Ovary (tissue), 9 donors: ENCODE results near the gene SRSF12. TPM values are rescaled to one million over a fixed set of nuclear protein-coding genes. Genes with fewer than 3 reads are reported as not detected.

ENCODE experiments used
- DNase-seq, 5 donors: peaks; one replicate each; pipeline ENCODE4 v3.0.0-alpha.2; 2019 to 2020
- H3K27ac ChIP-seq, 2 donors: fragments of 200-600 bp; one replicate each; pipeline versions ENCODE4 v1.5.1 to v1.8.0; 2019 to 2022
- H3K27me3 ChIP-seq: fragments of 200-600 bp; one replicate; pipeline ENCODE4 v1.8.0; 2022
- H3K36me3 ChIP-seq: fragments of 200-600 bp; sonication (generic); one replicate; pipeline ENCODE4 v1.5.1; 2019
- H3K4me1 ChIP-seq: one replicate; pipeline ENCODE4 v1.8.1; 2013; ENCODE audit warnings: mild to moderate bottlenecking, moderate library complexity; ENCODE audit not compliant: insufficient read depth
- H3K4me3 ChIP-seq: fragments of 200-600 bp; sonication (generic); one replicate; pipeline ENCODE4 v1.5.1; 2017
- H3K9me3 ChIP-seq, 2 donors: fragments of 200-600 bp in 1 of 2; sonication (generic) in 1 of 2; one replicate each; pipeline versions ENCODE4 v1.5.1 to v1.8.1; 2013 to 2019; ENCODE audit warnings: mild to moderate bottlenecking in 1 of 2, moderate library complexity in 1 of 2
- CTCF ChIP-seq, 3 donors: fragments of 450-650 bp in 2 of 3; fragments of 200-600 bp in 1 of 3; IDR thresholded peaks; one replicate each; pipeline versions ENCODE4 v1.5.1 to v1.8.0; 2016 to 2022; ENCODE audit warnings: antibody characterized with exemption in 3 of 3, mild to moderate bottlenecking in 1 of 3
- EP300 ChIP-seq: sonication (generic); formaldehyde crosslinking; IDR thresholded peaks from one replicate; pipeline ENCODE4 v1.6.1; 2017; ENCODE audit warnings: antibody characterized with exemption
- POLR2A ChIP-seq: fragments of 450-650 bp; IDR thresholded peaks from one replicate; pipeline ENCODE4 v1.6.1; 2017; ENCODE audit warnings: antibody characterized with exemption, mild to moderate bottlenecking, moderate library complexity
- WGBS, 3 donors: extraction: QIAGEN DNeasy Blood & Tissue Kit in 1 of 3; methylation state at CpG; one replicate each; pipeline versions ENCODE4 v1.1.5 to v1.1.7; 2013 to 2017; 5-methylcytosine and 5-hydroxymethylcytosine counted together
- intact Hi-C, 4 donors: fragments of 100-400 bp; cut with DNase I; formaldehyde crosslinking; loops; one replicate each; pipeline versions ENCODE4 v1.11.0 to v1.15.1; 2022 to 2023
- polyA plus RNA-seq, 2 donors: library from polyadenylated mRNA; stranded (reverse); fragments of 200-250 nt in 1 of 2; fragments of 350-450 nt in 1 of 2; fragmentation: Illumina TruSeq in 1 of 2; extraction: RNeasy Lipid Tissue Mini Kit (QIAGEN cat#74804) in 1 of 2; gene quantifications; one replicate each; pipeline ENCODE4 v1.2.3, GENCODE V29; 2013 to 2014
- total RNA-seq, 7 donors: library from RNA; depleted of rRNA in 2 of 7; stranded (reverse); fragments of >200 nt in 2 of 7; fragmentation: NEBNext Ultra II Directional in 3 of 7; extraction: Animal tissue kit (Norgen Biotek cat#: 25700) in 3 of 7; gene quantifications; one replicate each; pipeline versions ENCODE4 v1.1.0 to v1.2.4, GENCODE V29; 2016 to 2023
- donor health status: DM: no; HTN: no; CAD: no; lungs with moderate emphysema.
- donor health status: DM: no; HTN: no; CAD: no.
- donor health status: Bipolar disorder and iron deficiency.
- donor health status: DM: yes; HTN: yes; CAD: no.
- donor health status: DM: no; HTN: no; CAD: no.
- donor health status: DM: yes; HTN: yes; CAD: no.

Gene SRSF12
- total and polyA plus RNA-seq, 9 donors, result 0.83 to 9.8 (median 2.5) TPM

- intact Hi-C loops, result no loop called here
- DNase-seq, result no peak
- H3K9me3 ChIP-seq, result no peaks in the 10 kb centered on the region
- no peaks in the 10 kb centered on the region for H3K36me3 ChIP-seq
- 92 to 95% (median 94%) methylated on average over 12 of the region's 12 CpGs for WGBS, 3 donors
- no peaks in the 10 kb centered on the region for H3K27me3 ChIP-seq
- no peak overlapping the region for H3K4me3 ChIP-seq
- no peaks in the 10 kb centered on the region for H3K4me1 ChIP-seq
- no peak for TF ChIP-seq CTCF (IDR thresholded peaks at IDR 0.05)
- TF ChIP-seq POLR2A, result no peak
- no peak for TF ChIP-seq EP300
- H3K27ac ChIP-seq, result no peak overlapping the region
These were observed 58.6 kb downstream of the SRSF12 start for GRCh38 chr6:89059227-89059626.

GRCh38 chr6:89058627-89059026 is 59.2 kb downstream of the SRSF12 start:
- H3K4me1 ChIP-seq, result no peaks in the 10 kb centered on the region
- no peaks in the 10 kb centered on the region for H3K9me3 ChIP-seq
- TF ChIP-seq CTCF (IDR thresholded peaks at IDR 0.05) (no peak), POLR2A (no peak), EP300 (no peak)
- H3K36me3 ChIP-seq, result no peaks in the 10 kb centered on the region
- no peak for DNase-seq
- WGBS, 3 donors, result 44 to 55% (median 45%) methylated on average over 5 of the region's 5 CpGs
- H3K27me3 ChIP-seq, result no peaks in the 10 kb centered on the region
- intact Hi-C loops, result no loop called here
- H3K27ac ChIP-seq, result no peak overlapping the region
- no peak overlapping the region for H3K4me3 ChIP-seq

GRCh38 chr6:89057759-89058158 is 60.1 kb downstream of the SRSF12 start:
- WGBS, 3 donors, result 27 to 48% (median 39%) methylated on average over 2 of the region's 2 CpGs
- intact Hi-C loops, result no loop called here
- Histone ChIP-seq H3K4me1 (no peaks in the 10 kb centered on the region), H3K27me3 (no peaks in the 10 kb centered on the region), H3K4me3 (no peak overlapping the region), H3K27ac (no peak overlapping the region), H3K36me3 (no peaks in the 10 kb centered on the region), H3K9me3 (no peaks in the 10 kb centered on the region)
- TF ChIP-seq CTCF (IDR thresholded peaks at IDR 0.05) (no peak), POLR2A (no peak), EP300 (no peak)
- DNase-seq, result no peak

GRCh38 chr6:89054208-89054607 is 63.7 kb downstream of the SRSF12 start:
- Histone ChIP-seq H3K36me3 (no peaks in the 10 kb centered on the region), H3K27me3 (no peaks in the 10 kb centered on the region), H3K4me3 (no peak overlapping the region), H3K4me1 (peaks cover 4% of the 10 kb centered on the region), H3K27ac (no peak overlapping the region), H3K9me3 (no peaks in the 10 kb centered on the region)
- 91 to 94% (median 93%) methylated on average over 4 of the region's 4 CpGs for WGBS, 3 donors
- TF ChIP-seq CTCF (IDR thresholded peaks at IDR 0.05) (no peak), EP300 (no peak), POLR2A (no peak)
- DNase-seq, result no peak
- intact Hi-C loops, result no loop called here

GRCh38 chr6:89051676-89052075 is 66.2 kb downstream of the SRSF12 start:
- no peak overlapping the region for H3K27ac ChIP-seq
- TF ChIP-seq CTCF (IDR thresholded peaks at IDR 0.05) (no peak), EP300 (no peak), POLR2A (no peak)
- no peaks in the 10 kb centered on the region for H3K27me3 ChIP-seq
- H3K36me3 ChIP-seq, result no peaks in the 10 kb centered on the region
- peaks cover 5% of the 10 kb centered on the region for H3K4me1 ChIP-seq
- no peak overlapping the region for H3K4me3 ChIP-seq
- DNase-seq, result no peak
- intact Hi-C loops, result no loop called here
- H3K9me3 ChIP-seq, result no peaks in the 10 kb centered on the region
- 88 to 93% (median 92%) methylated on average over 3 of the region's 3 CpGs for WGBS, 3 donors
